ENCODE data around the gene MEA1. TPM values are rescaled to one million over a fixed set of nuclear protein-coding genes. Genes with fewer than 3 reads are reported as not detected.

The MEA1 gene
- total and polyA plus RNA-seq, 12 donors: 54.6 to 142 (median 76.3) TPM

DNA sequence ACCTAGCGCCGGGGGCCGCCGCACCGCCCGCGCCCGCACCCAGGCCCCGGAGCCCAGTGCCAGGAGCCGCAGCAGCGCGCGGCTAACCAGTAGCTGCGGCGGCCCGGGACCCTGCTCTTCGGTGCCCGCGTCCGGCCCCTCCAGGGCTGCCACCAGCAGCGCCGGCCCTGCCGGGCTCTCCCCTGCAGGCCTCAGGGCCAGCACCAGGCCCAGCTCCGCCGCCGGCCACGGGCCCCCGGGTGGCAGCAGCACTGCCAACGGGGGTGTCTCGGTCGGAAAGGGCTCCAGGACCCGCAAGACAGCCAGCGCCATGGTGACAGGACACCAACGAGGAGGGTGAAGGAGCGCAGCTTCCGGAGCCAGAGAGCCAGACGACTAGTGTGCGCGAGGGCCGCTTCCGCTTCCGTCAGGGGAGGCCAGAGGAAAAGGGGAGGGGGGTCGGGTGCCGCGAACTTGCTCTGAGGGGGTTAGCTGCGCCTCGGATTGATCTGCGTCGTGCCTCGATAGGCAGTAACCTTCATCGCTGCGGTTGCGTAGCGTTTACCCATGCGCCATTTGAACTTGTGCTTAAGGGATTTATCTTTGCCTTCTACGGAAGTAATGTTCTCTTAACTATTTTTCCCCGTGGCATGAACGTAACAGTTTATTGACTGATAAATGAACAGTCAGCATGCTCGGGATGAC is 34.8 kb downstream of the MEA1 start, which contains the start of gene PEX6:
TSS of gene PEX6 (minus strand) at position 343 of the 684 bp plus-strand sequence. CDS start at position 312, 31 bp downstream.
- peak within 1 kb of the TSS; percentile 66 to 100 (median 82) for H3K4me3 ChIP-seq
- intact Hi-C loops (cut with DNase I): no loop called here
- 0 to 1% (median 0%) methylated on average over 7 to 59 of the region's 59 CpGs for WGBS, 4 donors
- no peaks in the 10 kb centered on the region for H3K27me3 ChIP-seq
- H3K9me3 ChIP-seq (replicated peaks in 1 of 3): no peaks in the 10 kb centered on the region
- TF ChIP-seq, protein P1, sequence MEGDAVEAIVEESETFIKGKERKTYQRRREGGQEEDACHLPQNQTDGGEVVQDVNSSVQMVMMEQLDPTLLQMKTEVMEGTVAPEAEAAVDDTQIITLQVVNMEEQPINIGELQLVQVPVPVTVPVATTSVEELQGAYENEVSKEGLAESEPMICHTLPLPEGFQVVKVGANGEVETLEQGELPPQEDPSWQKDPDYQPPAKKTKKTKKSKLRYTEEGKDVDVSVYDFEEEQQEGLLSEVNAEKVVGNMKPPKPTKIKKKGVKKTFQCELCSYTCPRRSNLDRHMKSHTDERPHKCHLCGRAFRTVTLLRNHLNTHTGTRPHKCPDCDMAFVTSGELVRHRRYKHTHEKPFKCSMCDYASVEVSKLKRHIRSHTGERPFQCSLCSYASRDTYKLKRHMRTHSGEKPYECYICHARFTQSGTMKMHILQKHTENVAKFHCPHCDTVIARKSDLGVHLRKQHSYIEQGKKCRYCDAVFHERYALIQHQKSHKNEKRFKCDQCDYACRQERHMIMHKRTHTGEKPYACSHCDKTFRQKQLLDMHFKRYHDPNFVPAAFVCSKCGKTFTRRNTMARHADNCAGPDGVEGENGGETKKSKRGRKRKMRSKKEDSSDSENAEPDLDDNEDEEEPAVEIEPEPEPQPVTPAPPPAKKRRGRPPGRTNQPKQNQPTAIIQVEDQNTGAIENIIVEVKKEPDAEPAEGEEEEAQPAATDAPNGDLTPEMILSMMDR (IDR thresholded peaks at IDR 0.05): no peak
- TF ChIP-seq POLR2A (IDR thresholded peaks at IDR 0.05): peak; percentile 47 to 55
- H3K36me3 ChIP-seq (replicated peaks in 1 of 2): no peaks in the 10 kb centered on the region
- H3K4me1 ChIP-seq (replicated peaks in 1 of 2): peaks cover 20 to 33% of the 10 kb centered on the region in 2 donors
- DNase-seq: peak; percentile 81 to 97 (median 89)
- H3K27ac ChIP-seq: peak within 1 kb of the TSS; percentile 90 to 96 (median 94)

DNA sequence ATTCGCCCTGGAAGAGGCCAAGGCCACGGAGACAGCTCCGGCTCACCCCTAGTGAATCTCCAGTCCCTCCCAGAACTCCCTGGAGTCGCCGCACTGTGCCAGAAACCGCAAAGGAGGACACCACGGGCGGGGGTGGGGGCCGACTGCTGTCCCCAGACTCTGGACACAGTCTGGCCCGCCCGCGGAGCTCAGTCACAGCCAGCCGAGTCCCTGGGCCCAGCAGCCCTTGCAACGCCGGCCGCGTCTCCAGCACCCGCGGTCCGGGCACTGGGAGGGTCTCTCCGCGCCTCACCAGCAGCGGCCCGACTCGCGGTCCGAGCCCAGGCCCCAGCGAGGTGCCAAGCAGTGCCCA is 35.3 kb downstream of the MEA1 start:
- Histone ChIP-seq H3K27ac (peak overlapping the region; percentile 90 to 96 (median 94)), H3K27me3 (no peaks in the 10 kb centered on the region), H3K36me3 (replicated peaks in 1 of 2) (peaks cover 0 to 4% of the 10 kb centered on the region in 2 donors), H3K9me3 (replicated peaks in 1 of 3) (no peaks in the 10 kb centered on the region), H3K4me3 (peak overlapping the region; percentile 66 to 100 (median 82)), H3K4me1 (replicated peaks in 1 of 2) (peaks cover 15 to 30% of the 10 kb centered on the region in 2 donors)
- peak; percentile 55 to 84 (median 83) for DNase-seq
- 1% methylated on average over 28 of the region's 28 CpGs; no CpG with 5 or more reads in 2 of the 4 donors for WGBS, 4 donors
- peak in 1 of 2 donors; percentile 51 for TF ChIP-seq POLR2A (IDR thresholded peaks at IDR 0.05)
- TF ChIP-seq, protein P1 (IDR thresholded peaks at IDR 0.05): no peak
- intact Hi-C loops (cut with DNase I): no loop called here

DNA sequence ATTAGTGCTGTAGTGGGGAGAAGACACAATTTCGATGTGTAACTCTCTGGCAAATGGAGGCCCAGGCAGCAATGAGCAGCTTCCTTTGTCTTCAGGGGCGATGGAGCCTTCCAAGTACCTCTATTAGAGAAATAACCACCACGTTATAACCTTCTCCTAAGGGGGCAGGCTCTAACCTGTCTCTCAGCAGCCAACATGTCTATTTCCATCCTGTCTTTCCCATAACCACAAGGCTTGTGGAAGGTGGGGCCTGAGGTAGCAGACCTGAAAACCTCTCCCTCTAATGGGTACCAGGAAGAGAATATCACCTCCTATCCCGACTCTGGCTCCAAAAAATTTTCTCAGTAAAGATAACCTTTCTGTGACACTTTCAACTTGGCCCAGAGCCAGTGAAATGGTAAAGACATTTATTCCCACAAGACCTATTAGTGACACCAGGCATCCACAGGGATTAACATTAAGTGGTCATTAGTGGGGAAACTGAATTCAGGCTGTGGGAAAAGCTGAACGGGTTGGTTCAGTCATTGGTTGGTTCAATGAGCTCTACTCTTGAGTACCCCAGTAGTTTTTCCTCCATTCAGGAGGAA is 38.7 kb downstream of the MEA1 start:
- 84 to 90% (median 88%) methylated on average over 5 of the region's 5 CpGs for WGBS, 4 donors
- TF ChIP-seq, protein P1 (IDR thresholded peaks at IDR 0.05): no peak
- TF ChIP-seq POLR2A (IDR thresholded peaks at IDR 0.05): no peak
- no peak overlapping the region for H3K27ac ChIP-seq
- no peak for DNase-seq
- peaks cover 16 to 34% of the 10 kb centered on the region in 2 donors for H3K4me1 ChIP-seq (replicated peaks in 1 of 2)
- intact Hi-C loops (cut with DNase I): no loop called here
- peaks cover 0 to 6% of the 10 kb centered on the region in 2 donors for H3K36me3 ChIP-seq (replicated peaks in 1 of 2)
- no peaks in the 10 kb centered on the region for H3K9me3 ChIP-seq (replicated peaks in 1 of 3)
- no peak overlapping the region for H3K4me3 ChIP-seq
- H3K27me3 ChIP-seq: no peaks in the 10 kb centered on the region

DNA sequence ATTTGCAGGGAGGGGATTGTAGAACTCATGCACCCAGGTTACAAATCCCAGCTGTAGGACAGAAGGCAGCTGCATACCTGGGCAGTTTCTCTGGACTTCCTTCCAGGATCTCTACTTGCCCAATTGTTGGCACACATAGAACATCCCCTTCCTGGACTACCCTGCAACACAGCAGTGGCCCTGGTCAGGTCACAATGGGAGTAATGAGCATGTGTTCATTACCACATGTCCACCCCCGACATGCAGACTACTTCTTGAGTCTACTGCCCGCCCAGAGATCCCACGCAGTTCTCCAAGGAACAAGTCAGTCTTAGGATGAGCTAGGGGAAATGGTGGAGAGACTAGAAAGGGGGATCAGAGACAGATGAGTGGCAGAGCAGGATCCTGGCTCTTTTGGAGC is 39.8 kb downstream of the MEA1 start:
- no peak overlapping the region for H3K4me3 ChIP-seq
- DNase-seq: no peak
- no peaks in the 10 kb centered on the region for H3K27me3 ChIP-seq
- 89 to 100% (median 93%) methylated on average over 3 of the region's 3 CpGs for WGBS, 4 donors
- TF ChIP-seq POLR2A (IDR thresholded peaks at IDR 0.05): no peak
- TF ChIP-seq, protein P1 (IDR thresholded peaks at IDR 0.05): no peak
- no peak overlapping the region for H3K27ac ChIP-seq
- peaks cover 8 to 27% of the 10 kb centered on the region in 2 donors for H3K4me1 ChIP-seq (replicated peaks in 1 of 2)
- no peaks in the 10 kb centered on the region for H3K9me3 ChIP-seq (replicated peaks in 1 of 3)
- H3K36me3 ChIP-seq (replicated peaks in 1 of 2): peaks cover 0 to 14% of the 10 kb centered on the region in 2 donors
- intact Hi-C loops (cut with DNase I): no loop called here

Measured in adrenal gland (tissue), 12 donors.